IMR-90 (cell line): ENCODE results near the gene STRADA. TPM values are rescaled to one million over a fixed set of nuclear protein-coding genes. Genes with fewer than 3 reads are reported as not detected.

Experiments
- ATAC-seq: fragments of 200-7000 bp; cut with Tn5 transposase; 2 replicates; pipeline ENCODE4 v1.9.1; 2020; ENCODE audit warnings: low read depth, mild to moderate bottlenecking, moderate library complexity
- BruUV-seq: library from RNA; stranded (reverse); fragments of 400-500 nt; replicated peaks from 2 replicates; lab custom pipeline; 2021; lab: Mats Ljungman, UMichigan
- CTCF ChIA-PET: fragments of 300-600 bp; formaldehyde crosslinking; extraction: SDS; loops from one replicate; lab custom pipeline; 2021; ENCODE audit warnings: antibody characterized with exemption; lab: Yijun Ruan, JAX
- POLR2A ChIA-PET: fragments of 300-600 bp; sonication (Branson Sonifier 250); formaldehyde crosslinking; loops from one replicate; lab custom pipeline; 2022; ENCODE audit warnings: antibody characterized with exemption; ENCODE audit not compliant: unreplicated experiment; lab: Charles Lee
- DNase-seq: peaks from one replicate; pipeline ENCODE4 v3.0.0; 2013
- H2AFZ ChIP-seq: replicated peaks from 2 replicates; pipeline ENCODE3; 2013; ENCODE audit warnings: low read length, mild to moderate bottlenecking; ENCODE audit not compliant: poor library complexity
- H2AK5ac ChIP-seq: 2 replicates; pipeline ENCODE4 v1.6.1; 2013; ENCODE audit warnings: low read depth, low read length, inconsistent platforms
- H2AK9ac ChIP-seq: replicated peaks from 2 replicates; pipeline ENCODE3; 2013; ENCODE audit warnings: mild to moderate bottlenecking, low read depth, low read length, moderate library complexity; ENCODE audit not compliant: poor library complexity
- H2BK120ac ChIP-seq: 2 replicates; pipeline ENCODE4 v1.6.1; 2013; ENCODE audit warnings: low read depth, low read length, inconsistent platforms
- H2BK15ac ChIP-seq: 3 replicates; pipeline ENCODE4 v1.6.1; 2013; ENCODE audit warnings: low read depth, low read length, inconsistent platforms
- H2BK20ac ChIP-seq: 2 replicates; pipeline ENCODE4 v1.6.1; 2013; ENCODE audit warnings: low read depth, mild to moderate bottlenecking, inconsistent platforms, low read length, moderate library complexity
- H2BK5ac ChIP-seq: 2 replicates; pipeline ENCODE4 v1.6.1; 2013; ENCODE audit warnings: mild to moderate bottlenecking, low read depth, low read length, inconsistent platforms; ENCODE audit not compliant: poor library complexity, severe bottlenecking
- H3K14ac ChIP-seq: replicated peaks from 2 replicates; pipeline ENCODE4 v1.6.1; 2013; ENCODE audit warnings: low read depth, low read length, inconsistent platforms
- H3K18ac ChIP-seq: 2 replicates; pipeline ENCODE4 v1.6.1; 2013; ENCODE audit warnings: low read depth, low read length, control low read depth
- H3K23ac ChIP-seq: 2 replicates; pipeline ENCODE4 v1.6.1; 2013; ENCODE audit warnings: low read depth, low read length, inconsistent platforms
- H3K27ac ChIP-seq: 2 replicates; pipeline ENCODE4 v1.5.1; 2013; ENCODE audit warnings: mild to moderate bottlenecking, control low read depth, low read length; ENCODE audit not compliant: insufficient read depth
- H3K27me3 ChIP-seq: 2 replicates; pipeline ENCODE4 v1.6.1; 2013; ENCODE audit warnings: low read length; ENCODE audit not compliant: control insufficient read depth, insufficient read depth
- H3K36me3 ChIP-seq: 2 replicates; pipeline ENCODE4 v1.6.1; 2013; ENCODE audit warnings: low read length, mixed read lengths; ENCODE audit not compliant: control insufficient read depth, insufficient read depth
- H3K4ac ChIP-seq: 2 replicates; pipeline ENCODE4 v1.6.1; 2013; ENCODE audit warnings: low read depth, low read length, inconsistent platforms
- H3K4me1 ChIP-seq: 2 replicates; pipeline ENCODE4 v1.6.1; 2013; ENCODE audit warnings: low read length, mixed read lengths; ENCODE audit not compliant: control insufficient read depth, insufficient read depth
- H3K4me2 ChIP-seq: 2 replicates; pipeline ENCODE4 v1.6.1; 2013; ENCODE audit warnings: low read depth, mild to moderate bottlenecking, control low read depth, low read length, moderate library complexity
- H3K4me3 ChIP-seq: 2 replicates; pipeline ENCODE4 v1.5.1; 2013; ENCODE audit warnings: low read depth, mild to moderate bottlenecking, control low read depth, low read length, moderate library complexity; ENCODE audit not compliant: insufficient read depth
- H3K56ac ChIP-seq: 2 replicates; pipeline ENCODE4 v1.6.1; 2013; ENCODE audit warnings: low read length, inconsistent platforms; ENCODE audit not compliant: insufficient read depth; ENCODE audit errors: extremely low read depth
- H3K79me1 ChIP-seq, 2 experiments: 2 replicates each; pipeline ENCODE4 v1.6.1; 2013; ENCODE audit warnings: low read length in 2 of 2, inconsistent platforms in 1 of 2, low read depth in 1 of 2
- H3K9ac ChIP-seq: 2 replicates; pipeline ENCODE4 v1.6.1; 2013; ENCODE audit warnings: low read depth, low read length, control low read depth
- H3K9me1 ChIP-seq: 2 replicates; pipeline ENCODE4 v1.6.1; 2013; ENCODE audit warnings: low read length, inconsistent platforms; ENCODE audit not compliant: insufficient read depth
- H3K9me3 ChIP-seq: 2 replicates; pipeline ENCODE4 v1.6.1; 2013; ENCODE audit warnings: low read length; ENCODE audit not compliant: control insufficient read depth, insufficient read depth
- H4K20me1 ChIP-seq: 2 replicates; pipeline ENCODE4 v1.6.1; 2013; ENCODE audit warnings: low read length, inconsistent platforms; ENCODE audit not compliant: insufficient read depth
- H4K5ac ChIP-seq: 2 replicates; pipeline ENCODE4 v1.6.1; 2013; ENCODE audit warnings: mild to moderate bottlenecking, low read depth, low read length, control low read depth
- H4K8ac ChIP-seq, 2 experiments: 2 replicates each; pipeline ENCODE4 v1.6.1; 2013; ENCODE audit warnings: low read depth in 2 of 2, low read length in 2 of 2, control low read depth in 1 of 2, inconsistent platforms in 1 of 2
- H4K91ac ChIP-seq: 2 replicates; pipeline ENCODE4 v1.6.1; 2013; ENCODE audit warnings: low read depth, low read length, inconsistent platforms; ENCODE audit not compliant: insufficient read depth
- CHD1 ChIP-seq: IDR thresholded peaks from 2 replicates; pipeline ENCODE4 v1.6.1; 2012; ENCODE audit warnings: low read depth, low read length, improper control_type of control experiment
- MXI1 ChIP-seq: IDR thresholded peaks from 2 replicates; pipeline ENCODE4 v1.6.1; 2012; ENCODE audit warnings: low read depth, mild to moderate bottlenecking, low read length, moderate library complexity, borderline replicate concordance
- WGBS, 2 experiments: methylation state at CpG; one replicate each; pipeline versions ENCODE4 v1.1.5 to v1.1.7; 2013; ENCODE audit warnings: missing lambda C conversion rate in 2 of 2; ENCODE audit not compliant: insufficient read length in 1 of 2; ENCODE audit errors: extremely low coverage in 2 of 2; 5-methylcytosine and 5-hydroxymethylcytosine counted together
- dilution Hi-C: fragments of 300-500 bp; cut with HindIII; formaldehyde crosslinking; loops from one replicate; pipeline ENCODE4 v1.14.3; 2018; ENCODE audit warnings: low sequenced_read_pairs; ENCODE audit not compliant: unreplicated experiment
- in situ Hi-C: fragments of 300-500 bp; cut with MboI; formaldehyde crosslinking; loops from 3 replicates; pipeline ENCODE4 v1.14.3; 2019; ENCODE audit warnings: low sequenced_read_pairs, inconsistent platforms, mixed read lengths
- intact Hi-C: fragments of 100-400 bp; cut with micrococcal nuclease; formaldehyde crosslinking; loops from 2 replicates; pipeline ENCODE4 v1.10.0; 2022
- polyA plus RNA-seq, 3 experiments: library from polyadenylated mRNA; depleted of rRNA; stranded (reverse); fragments of >200 nt; gene quantifications; 2 replicates each; pipeline ENCODE4 v1.2.3, GENCODE V29; 2012; ENCODE audit warnings: low replicate concordance in 1 of 3
- total RNA-seq: library from RNA; depleted of rRNA; stranded (reverse); fragments of >200 nt; gene quantifications from 2 replicates; pipeline ENCODE4 v1.2.3, GENCODE V29; 2012

Gene STRADA
- total and polyA plus RNA-seq, 2 of the 4 experiments (the other 2 are of a cell fraction), result 19.9 to 30.9 TPM

- BruUV-seq, result no TSS peak
- Histone ChIP-seq H2BK5ac (peak overlapping the region; percentile 38), H4K5ac (no peak overlapping the region), H3K4me1 (peaks cover 8% of the 10 kb centered on the region; the same call in 1 of the 2 replicates), H2BK120ac (no peak overlapping the region), H4K91ac (no peak overlapping the region), H3K27ac (no peak overlapping the region), H4K20me1 (peaks cover 95% of the 10 kb centered on the region), H3K4me3 (no peak overlapping the region), H3K4me2 (no peak overlapping the region; the same call in 1 of the 2 replicates), H3K27me3 (no peaks in the 10 kb centered on the region), H4K8ac (no peak overlapping the region), H3K9me1 (peaks cover 15% of the 10 kb centered on the region), H3K79me1 (peaks cover 0 to 62% of the 10 kb centered on the region in 2 experiments; a peak in 3 of 4 replicates), H3K36me3 (peaks cover 8% of the 10 kb centered on the region), H3K23ac (peak overlapping the region; percentile 83; the same call in 1 of the 2 replicates), H3K56ac (no peak overlapping the region), H3K9ac (no peak overlapping the region), H3K9me3 (no peaks in the 10 kb centered on the region), H2BK20ac (no peak overlapping the region), H2AK9ac (no peak overlapping the region), H2BK15ac (no peak overlapping the region), H3K14ac (no peak overlapping the region), H3K18ac (no peak overlapping the region), H2AK5ac (no peak overlapping the region), H2AFZ (no peak overlapping the region), H3K4ac (no peak overlapping the region)
- DNase-seq (no peak), ATAC-seq (no peak)
- no CpG with 5 or more reads among the region's 4 CpGs for WGBS, 2 experiments
- no peak for TF ChIP-seq MXI1
- TF ChIP-seq CHD1, result no peak
- intact Hi-C loops (no loop called here), in situ Hi-C loops (no loop called here), dilution Hi-C loops (no loop called here)
- POLR2A ChIA-PET, result no interaction called here
- CTCF ChIA-PET, result interaction anchor here (0.6 kb wide), 1 partner anchor 26 kb away, joined by 3 read pairs; no protein-coding TSS in a partner anchor
These were observed 39.3 kb upstream of the STRADA start for GRCh38 chr17:63780928-63781327.
